ENCODE measurements around the gene WWC2.
"Not testable (repeated sequence)": the region's sequence is repeated elsewhere in the genome, so short reads cannot be mapped to it uniquely, and the experiment has no call there.

Gene WWC2

GRCh38 chr4:183144787-183145186, 45.7 kb downstream of the WWC2 start:
- no peak for DNase-seq

- DNase-seq = no peak
These were observed 46.7 kb downstream of the WWC2 start for GRCh38 chr4:183145773-183146172.

GRCh38 chr4:183146478-183146877, 47.4 kb downstream of the WWC2 start:
- no peak for DNase-seq

GRCh38 chr4:183147196-183147595, 48.1 kb downstream of the WWC2 start:
- no peak for DNase-seq

- DNase-seq = no peak
These were observed 48.9 kb downstream of the WWC2 start for GRCh38 chr4:183147983-183148382.

GRCh38 chr4:183149616-183150539, 50.8 kb downstream of the WWC2 start:
- no peak for DNase-seq

- not testable (repeated sequence) for DNase-seq
These were observed 51.6 kb downstream of the WWC2 start for GRCh38 chr4:183150664-183151063.

GRCh38 chr4:183152232-183152631, 53.2 kb downstream of the WWC2 start:
- DNase-seq = not testable (repeated sequence)

GRCh38 chr4:183153190-183153916, 54.3 kb downstream of the WWC2 start:
- no peak for DNase-seq

GRCh38 chr4:183154701-183155391, 55.8 kb downstream of the WWC2 start:
- DNase-seq = no peak

GRCh38 chr4:183155450-183156184, 56.6 kb downstream of the WWC2 start:
- no peak for DNase-seq

GRCh38 chr4:183157215-183157614, 58.2 kb downstream of the WWC2 start:
- DNase-seq = no peak

GRCh38 chr4:183158062-183158461, 59.0 kb downstream of the WWC2 start:
- no peak for DNase-seq

- no peak for DNase-seq
These were observed 62.6 kb downstream of the WWC2 start for GRCh38 chr4:183161630-183162029.

GRCh38 chr4:183163135-183163534, 64.1 kb downstream of the WWC2 start:
- DNase-seq = no peak

- no peak for DNase-seq
These were observed 65.9 kb downstream of the WWC2 start for GRCh38 chr4:183164963-183165362.

GRCh38 chr4:183165376-183165775, 66.3 kb downstream of the WWC2 start:
- DNase-seq = no peak

- no peak for DNase-seq
These were observed 71.8 kb downstream of the WWC2 start for GRCh38 chr4:183170894-183171293.

GRCh38 chr4:183171484-183172267, 72.6 kb downstream of the WWC2 start:
- DNase-seq = no peak

- DNase-seq = no peak
These were observed 73.8 kb downstream of the WWC2 start for GRCh38 chr4:183172881-183173280.

GRCh38 chr4:183173580-183174526, 74.8 kb downstream of the WWC2 start:
- no peak for DNase-seq

Measured in NCI-H1105 (cell line).